Thoracic aorta endothelial cell (primary cell): Measurements from ENCODE around the gene SKI. TPM values are rescaled to one million over a fixed set of nuclear protein-coding genes. Genes with fewer than 3 reads are reported as not detected.

ENCODE experiments used
- total RNA-seq: library from RNA; depleted of rRNA; stranded (reverse); fragments of >200 nt; gene quantifications from 2 replicates; pipeline ENCODE4 v1.2.3, GENCODE V29; 2012

Gene SKI
- 36.8 and 38.2 TPM in 2 replicates for total RNA-seq

GRCh38 chr1:2228157-2228594 is at the start of gene SKI:
TSS of gene SKI (plus strand) at chr1:2228319. CDS start at chr1:2228767, 448 bp downstream.

DNA sequence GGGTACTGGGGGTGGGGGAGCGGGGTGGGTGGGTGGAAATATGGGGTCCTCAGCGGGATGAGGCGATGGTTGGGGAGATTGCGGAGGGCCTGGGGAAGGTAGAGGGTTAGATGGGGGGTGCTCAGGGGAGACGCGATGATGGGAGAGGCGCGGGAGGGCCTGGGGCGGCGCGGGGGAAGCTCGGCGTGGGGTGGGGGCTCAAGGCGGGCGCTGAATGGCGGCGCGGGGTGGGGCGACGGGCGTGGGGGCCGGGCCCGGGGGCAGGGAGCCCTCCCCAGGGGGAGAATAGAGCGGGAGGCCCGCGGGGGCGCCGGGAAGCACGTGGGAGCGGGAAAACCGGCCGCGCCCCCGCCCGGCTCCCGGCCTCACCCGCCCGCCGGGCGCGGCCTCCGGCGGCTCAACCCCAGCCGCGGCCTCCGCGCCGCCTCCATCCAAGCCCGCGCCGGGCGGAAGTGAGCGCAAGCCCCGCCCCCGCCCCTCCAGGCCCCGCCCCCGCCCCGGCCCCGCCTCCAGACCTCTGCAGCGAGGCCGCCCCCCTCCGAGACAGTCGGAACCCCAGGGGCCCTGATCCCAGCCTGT is 33.7 kb upstream of the SKI start, which contains the start of gene FAAP20:
Gene FAAP20 (minus strand): TSS at position 454 of the 579 bp plus-strand sequence. CDS start 23 bp downstream, at position 431.

Other genes with a start within 250 kb of the SKI start
- not detected in 2 replicates for gene CFAP74, start 224.5 kb upstream of the SKI start, total RNA-seq
- not detected in 2 replicates for gene GABRD, start 209.0 kb upstream of the SKI start, total RNA-seq
- 0.40 and 0.72 TPM in 2 replicates for gene PRKCZ, start 177.9 kb upstream of the SKI start, total RNA-seq
- gene FAAP20, start 33.5 kb upstream of the SKI start, total RNA-seq: 14.9 and 16.6 TPM in 2 replicates
- 5.1 and 7.1 TPM in 2 replicates for gene MORN1, start 163.2 kb downstream of the SKI start, total RNA-seq
- gene RER1, start 163.5 kb downstream of the SKI start, total RNA-seq: 120 and 144 TPM in 2 replicates
- 19.8 and 26.8 TPM in 2 replicates for gene PEX10, start 184.2 kb downstream of the SKI start, total RNA-seq
- gene PLCH2, start 248.0 kb downstream of the SKI start, total RNA-seq: under 0.01 and 0.07 TPM in 2 replicates